Natural killer cell (primary cell): ENCODE results near the gene AKAP11. TPM values are rescaled to one million over a fixed set of nuclear protein-coding genes. Genes with fewer than 3 reads are reported as not detected.
A peak's percentile ranks its signal among the peaks of the same experiment; 100 is the strongest.

Source experiments
- ATAC-seq, 3 donors: fragments of 150-1000 bp in 2 of 3; fragments of 200-7000 bp in 1 of 3; cut with Tn5 transposase; 1 replicate in 1 of 3; 2 replicates in 2 of 3; pipeline ENCODE4 v1.10.0; 2021; ENCODE audit warnings: mild to moderate bottlenecking in 2 of 3, moderate library complexity in 2 of 3
- DNase-seq, 2 donors: peaks; one replicate each; pipeline versions ENCODE4 v3.0.0 to v3.0.0-alpha.2; 2013 to 2021; ENCODE audit warnings: mixed read lengths in 1 of 2
- H3K27ac ChIP-seq: one replicate; pipeline ENCODE4 v1.5.1; 2013; ENCODE audit warnings: mild to moderate bottlenecking, low read length
- H3K27me3 ChIP-seq: one replicate; pipeline ENCODE4 v1.6.1; 2013; ENCODE audit warnings: low read length; ENCODE audit not compliant: control insufficient read depth, insufficient read depth
- H3K36me3 ChIP-seq: one replicate; pipeline ENCODE4 v1.6.1; 2013; ENCODE audit warnings: low read length; ENCODE audit not compliant: control insufficient read depth, insufficient read depth
- H3K4me1 ChIP-seq: one replicate; pipeline ENCODE4 v1.6.1; 2013; ENCODE audit warnings: low read length; ENCODE audit not compliant: control insufficient read depth, insufficient read depth
- H3K4me3 ChIP-seq: one replicate; pipeline ENCODE4 v1.5.1; 2013; ENCODE audit warnings: low read length
- H3K9me3 ChIP-seq: one replicate; pipeline ENCODE4 v1.6.1; 2013; ENCODE audit warnings: low read length; ENCODE audit not compliant: control insufficient read depth, insufficient read depth
- H3K27ac Mint-ChIP-seq, 2 donors: one replicate each; pipeline ENCODE4 v1.8.0; 2022; ENCODE audit warnings: mild to moderate bottlenecking in 2 of 2, mixed read lengths in 2 of 2, moderate library complexity in 1 of 2
- H3K27me3 Mint-ChIP-seq, 2 donors: one replicate each; pipeline ENCODE4 v1.8.0; 2022; ENCODE audit warnings: low read depth in 2 of 2, mixed read lengths in 2 of 2
- H3K36me3 Mint-ChIP-seq: one replicate; pipeline ENCODE4 v1.8.0; 2022; ENCODE audit warnings: mixed read lengths
- H3K4me1 Mint-ChIP-seq, 2 donors: one replicate each; pipeline ENCODE4 v1.8.0; 2022; ENCODE audit warnings: mixed read lengths in 2 of 2
- H3K4me3 Mint-ChIP-seq: one replicate; pipeline ENCODE4 v1.8.0; 2022; ENCODE audit warnings: mild to moderate bottlenecking, moderate library complexity, mixed read lengths
- H3K9me3 Mint-ChIP-seq, 2 donors: one replicate each; pipeline ENCODE4 v1.8.0; 2022; ENCODE audit warnings: mixed read lengths in 2 of 2
- CTCF ChIP-seq: fragments of 200-600 bp; IDR thresholded peaks from one replicate; pipeline ENCODE4 v1.8.0; 2022; ENCODE audit warnings: antibody characterized with exemption
- WGBS: methylation state at CpG from one replicate; pipeline ENCODE4 v1.1.7; 2013; ENCODE audit warnings: missing lambda C conversion rate; ENCODE audit not compliant: insufficient coverage; 5-methylcytosine and 5-hydroxymethylcytosine counted together
- intact Hi-C: fragments of 100-400 bp; cut with micrococcal nuclease; formaldehyde crosslinking; loops from one replicate; pipeline ENCODE4 v1.14.2; 2022
- total RNA-seq, 4 donors: library from RNA; stranded (reverse); fragments of 120-200 nt in 1 of 4; gene quantifications; one replicate each; pipeline versions ENCODE4 v1.2.3 to v1.2.4, GENCODE V29; 2013 to 2022

The AKAP11 gene
- total RNA-seq, 3 donors from 2014 or later (not counting 1 experiment from before 2014, with no cell fraction given): 23.6 to 31.9 (median 26.8) TPM

- peaks cover 47% of the 10 kb centered on the region for H3K36me3 ChIP-seq
- H3K36me3 Mint-ChIP-seq: peaks cover 8% of the 10 kb centered on the region
- no peak for ATAC-seq
These were observed 41.0 kb downstream of the AKAP11 start for GRCh38 chr13:42312817-42313431.

DNA sequence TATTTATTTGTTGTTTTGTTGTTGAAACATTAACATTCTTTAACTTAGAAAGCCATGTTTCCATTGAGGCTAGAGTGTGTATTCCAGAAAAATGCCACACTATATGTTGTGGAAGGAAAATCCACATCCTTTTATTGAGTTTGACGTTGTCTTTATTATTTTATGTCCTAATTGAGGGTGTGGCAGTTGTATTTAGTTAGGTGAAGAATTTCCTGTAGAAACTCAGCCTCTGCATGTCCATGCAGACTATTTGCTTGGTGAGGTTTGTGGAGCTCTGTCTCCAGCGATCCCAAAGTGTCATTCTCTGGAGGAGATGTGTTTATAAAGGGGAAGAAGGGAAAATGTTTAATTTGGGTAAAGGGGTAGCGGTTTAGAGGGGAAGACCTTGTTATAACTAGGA lies 46.6 kb downstream of the AKAP11 start:
- no peaks in the 10 kb centered on the region for H3K9me3 ChIP-seq
- peaks cover 21% of the 10 kb centered on the region for H3K36me3 ChIP-seq
- H3K27ac Mint-ChIP-seq: no peak overlapping the region

More at GRCh38 chr13:42312817-42313431, 41.0 kb downstream of the AKAP11 start:
- H3K4me1 Mint-ChIP-seq: peaks cover 0 to 19% of the 10 kb centered on the region in 2 donors
- H3K9me3 Mint-ChIP-seq: no peaks in the 10 kb centered on the region
- Histone ChIP-seq H3K9me3 (no peaks in the 10 kb centered on the region), H3K4me1 (no peaks in the 10 kb centered on the region), H3K27me3 (no peaks in the 10 kb centered on the region), H3K4me3 (no peak overlapping the region), H3K27ac (no peak overlapping the region)
- no peak overlapping the region for H3K27ac Mint-ChIP-seq
- no peaks in the 10 kb centered on the region for H3K27me3 Mint-ChIP-seq
- WGBS: 100% methylated on average over 2 of the region's 2 CpGs
- no peak for DNase-seq
- no peak for TF ChIP-seq CTCF
- H3K4me3 Mint-ChIP-seq: no peak overlapping the region
- intact Hi-C loops: no loop called here

DNA sequence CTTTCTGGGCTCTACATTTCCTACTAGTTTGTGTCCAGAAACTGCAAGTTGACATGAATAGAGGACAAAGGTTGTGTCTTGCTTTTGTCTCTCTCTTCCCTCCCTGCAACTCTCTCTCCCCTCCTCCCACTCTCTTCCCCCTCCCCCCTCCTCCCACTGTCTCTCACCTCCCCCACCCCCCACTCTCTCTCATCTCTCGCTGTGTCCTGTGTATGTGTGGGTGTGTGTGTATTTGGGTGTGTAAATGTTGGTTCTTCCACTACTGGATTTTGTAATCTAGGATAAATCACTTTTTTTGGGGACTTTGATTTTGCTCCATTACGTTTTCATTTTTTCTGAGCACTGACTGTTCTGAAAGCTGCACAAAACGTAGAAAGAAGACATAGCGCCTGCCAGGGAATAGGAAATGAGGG lies 48.4 kb downstream of the AKAP11 start:
- intact Hi-C loops: no loop called here
- H3K27ac Mint-ChIP-seq: peak overlapping the region in 1 of 2 donors; percentile 13

More for the DNA sequence above, 46.6 kb downstream of the AKAP11 start:
- DNase-seq (no peak), ATAC-seq (no peak)
- WGBS: 99% methylated on average over 3 of the region's 3 CpGs
- H3K4me3 ChIP-seq: no peak overlapping the region
- no peak overlapping the region for H3K27ac ChIP-seq
- no peaks in the 10 kb centered on the region for H3K27me3 Mint-ChIP-seq
- no peak for TF ChIP-seq CTCF
- H3K4me3 Mint-ChIP-seq: no peak overlapping the region
- no peaks in the 10 kb centered on the region for H3K9me3 Mint-ChIP-seq
- no peaks in the 10 kb centered on the region for H3K36me3 Mint-ChIP-seq
- intact Hi-C loops: no loop called here
- H3K4me1 Mint-ChIP-seq: peaks cover 0 to 19% of the 10 kb centered on the region in 2 donors
- no peaks in the 10 kb centered on the region for H3K27me3 ChIP-seq
- H3K4me1 ChIP-seq: no peaks in the 10 kb centered on the region

More for the DNA sequence above, 48.4 kb downstream of the AKAP11 start:
- no peak for TF ChIP-seq CTCF
- Mint-ChIP-seq H3K27me3 (no peaks in the 10 kb centered on the region), H3K9me3 (no peaks in the 10 kb centered on the region), H3K4me1 (peaks cover 0 to 19% of the 10 kb centered on the region in 2 donors), H3K36me3 (no peaks in the 10 kb centered on the region), H3K4me3 (no peak overlapping the region)
- Histone ChIP-seq H3K36me3 (peaks cover 15% of the 10 kb centered on the region), H3K27me3 (no peaks in the 10 kb centered on the region), H3K4me3 (no peak overlapping the region), H3K9me3 (no peaks in the 10 kb centered on the region), H3K4me1 (no peaks in the 10 kb centered on the region), H3K27ac (no peak overlapping the region)
- ATAC-seq: no peak
- WGBS: 88% methylated on average over 3 of the region's 4 CpGs
- DNase-seq: peak in 1 of 2 donors; percentile 4
